GM19351 (cell line): ENCODE data around the gene DSCAML1.

Source experiments
- ATAC-seq: cut with Tn5 transposase; IDR thresholded peaks from one replicate; pipeline ENCODE4 v1.9.1; 2021; ENCODE audit warnings: mild to moderate bottlenecking, moderate library complexity; ENCODE audit not compliant: unreplicated experiment

The DSCAML1 gene

GRCh38 chr11:117671370-117671769, 125.6 kb downstream of the DSCAML1 start:
- no peak for ATAC-seq

DNA sequence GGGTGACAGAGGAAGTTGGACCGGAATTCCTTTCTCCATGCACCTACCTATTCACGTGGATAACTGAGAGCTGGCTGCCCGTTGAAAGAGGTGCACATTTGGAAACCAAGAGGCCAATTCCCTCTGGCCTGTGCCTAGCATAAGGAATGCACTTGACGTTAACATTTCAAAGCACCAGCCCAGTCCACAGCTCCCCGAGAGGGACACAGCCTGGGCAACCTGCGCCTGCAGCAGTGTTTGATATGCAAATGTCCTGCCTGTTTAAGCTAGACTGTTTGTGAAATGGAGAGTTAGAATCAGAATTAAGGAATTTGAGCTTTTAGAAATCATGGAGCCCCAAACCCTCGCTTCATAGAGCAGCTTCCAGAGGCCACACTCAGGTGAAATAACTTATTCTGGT, 126.1 kb downstream of the DSCAML1 start:
- ATAC-seq: no peak

DNA sequence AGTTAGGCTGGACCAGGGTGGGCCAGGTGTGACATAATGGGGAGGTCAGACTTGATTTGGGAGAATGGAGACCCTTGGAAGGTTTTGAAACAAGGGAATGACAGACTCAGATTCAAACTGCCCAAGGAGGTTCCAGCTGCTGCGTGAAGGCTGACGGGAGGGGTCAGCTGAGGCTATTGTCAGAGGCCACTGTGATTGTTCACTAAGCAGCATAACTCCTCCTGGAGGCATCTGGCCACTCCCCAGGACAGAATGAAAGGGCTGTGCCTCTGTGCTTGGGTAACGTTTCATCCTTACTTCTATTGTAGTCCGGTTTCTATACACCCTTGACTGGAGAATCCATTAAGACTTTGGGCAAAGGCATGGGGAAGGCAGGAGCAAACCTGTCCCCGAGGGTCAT, 126.6 kb downstream of the DSCAML1 start:
- no peak for ATAC-seq

DNA sequence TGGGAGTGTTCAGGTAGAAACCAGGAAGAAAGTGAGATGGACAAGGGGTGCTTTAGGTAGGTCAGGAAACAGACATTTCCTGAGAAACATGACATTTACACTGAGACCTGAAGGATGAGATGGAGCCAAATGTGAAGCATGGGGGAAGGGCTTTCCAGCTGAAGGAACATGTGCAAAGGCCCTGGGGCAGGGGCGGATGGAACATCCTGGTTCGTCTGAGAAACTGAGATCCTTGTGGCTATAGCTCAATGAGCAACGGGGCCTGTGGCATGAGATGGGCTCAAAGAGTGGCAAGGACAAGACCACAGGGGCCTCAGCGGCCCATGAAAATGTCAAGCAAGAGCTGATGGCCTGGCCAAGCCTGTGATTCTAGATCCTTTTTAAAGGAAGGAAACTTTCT, 127.4 kb downstream of the DSCAML1 start:
- ATAC-seq: no peak

DNA sequence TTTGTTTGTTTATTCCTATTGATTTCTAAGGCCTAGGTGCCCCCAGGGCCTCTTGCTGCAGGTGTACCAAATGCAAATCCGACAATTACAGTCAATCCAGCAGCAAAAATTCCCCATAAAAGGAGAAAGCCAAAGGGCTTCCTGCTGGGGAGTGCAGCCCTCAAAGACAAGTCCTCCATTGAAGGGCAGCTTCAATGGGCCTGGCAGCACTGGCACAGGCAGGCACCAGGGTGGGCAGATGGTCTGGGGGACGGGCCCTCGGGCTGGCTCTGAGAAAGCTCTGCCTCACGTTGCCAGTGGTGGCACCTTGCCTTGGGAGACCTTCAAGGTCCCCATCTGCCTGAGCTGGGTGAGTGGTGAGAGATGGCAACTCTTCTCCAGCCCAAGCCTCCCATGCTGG, 128.0 kb downstream of the DSCAML1 start:
- no peak for ATAC-seq

DNA sequence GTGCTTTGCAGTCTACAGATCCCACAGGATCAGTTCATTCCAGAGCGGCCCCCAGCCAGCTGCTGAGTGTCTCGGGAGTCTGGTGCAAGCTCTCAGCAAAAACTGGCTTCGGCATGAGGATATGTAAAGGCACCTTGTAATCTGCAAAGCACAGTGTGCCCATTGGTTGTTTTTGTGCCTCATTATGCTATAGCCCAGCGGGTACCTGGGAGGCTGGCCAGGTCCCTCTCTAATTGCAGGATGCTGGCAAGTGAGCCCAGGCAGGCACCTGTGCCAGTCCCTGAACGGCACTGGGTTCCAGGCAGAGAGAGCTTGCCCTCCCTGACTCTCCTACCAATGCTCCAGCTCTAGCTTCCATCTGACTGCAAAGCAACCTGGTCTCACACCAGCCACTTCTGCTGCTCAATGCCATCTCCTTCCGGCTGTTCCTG, 128.7 kb downstream of the DSCAML1 start:
- ATAC-seq: no peak

- ATAC-seq: no peak
Observed at GRCh38 chr11:117664897-117665296, 132.1 kb downstream of the DSCAML1 start.

GRCh38 chr11:117663821-117664220, 133.2 kb downstream of the DSCAML1 start:
- no peak for ATAC-seq

DNA sequence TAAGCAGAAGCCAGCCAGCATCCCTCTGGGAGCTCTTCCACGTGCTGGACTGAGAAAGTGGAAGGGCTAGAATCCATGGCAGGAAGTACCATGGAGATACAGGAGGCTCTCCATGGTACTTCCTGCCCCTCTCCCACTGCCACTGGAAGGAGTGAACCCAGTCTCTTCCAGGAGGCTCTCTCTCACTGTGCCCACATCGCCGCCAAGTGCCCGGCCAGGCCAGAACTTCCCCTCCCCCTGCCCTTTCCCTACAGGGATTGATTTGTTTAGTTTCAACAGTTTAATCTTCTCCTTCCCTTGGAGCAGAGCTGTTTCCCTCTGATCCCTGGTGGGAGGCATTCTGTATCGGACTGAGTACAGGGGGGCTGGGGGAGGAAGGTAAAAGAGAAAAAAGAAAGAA, 133.6 kb downstream of the DSCAML1 start:
- no peak for ATAC-seq

DNA sequence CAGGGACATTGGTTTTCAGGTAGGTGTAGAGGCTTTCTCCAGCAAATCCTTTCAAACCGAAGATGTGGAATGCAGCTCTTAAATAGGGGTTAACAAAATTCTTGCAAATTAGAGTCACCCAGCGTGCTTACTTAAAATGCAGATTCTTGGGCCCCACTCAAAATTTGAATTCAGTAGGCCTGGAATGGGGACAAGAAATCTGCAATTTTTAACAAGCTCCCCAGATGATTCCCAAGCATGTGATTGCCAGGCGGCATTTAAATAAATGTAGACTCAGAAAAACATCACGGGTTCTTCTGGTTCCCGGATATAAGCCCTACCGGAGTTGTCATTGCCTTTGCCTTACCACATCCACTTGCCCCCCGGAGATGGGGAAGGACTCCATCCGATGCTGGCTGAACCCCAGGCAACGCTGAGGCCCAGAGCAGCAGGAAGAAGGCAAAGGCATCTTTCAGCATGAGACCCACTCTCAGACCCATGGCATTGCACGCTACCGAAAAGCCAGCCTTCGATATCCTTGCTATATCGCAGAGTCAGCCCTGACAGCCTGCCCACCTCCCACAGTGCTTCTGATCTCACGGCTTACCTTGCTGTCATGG, 134.2 kb downstream of the DSCAML1 start:
- ATAC-seq: no peak

DNA sequence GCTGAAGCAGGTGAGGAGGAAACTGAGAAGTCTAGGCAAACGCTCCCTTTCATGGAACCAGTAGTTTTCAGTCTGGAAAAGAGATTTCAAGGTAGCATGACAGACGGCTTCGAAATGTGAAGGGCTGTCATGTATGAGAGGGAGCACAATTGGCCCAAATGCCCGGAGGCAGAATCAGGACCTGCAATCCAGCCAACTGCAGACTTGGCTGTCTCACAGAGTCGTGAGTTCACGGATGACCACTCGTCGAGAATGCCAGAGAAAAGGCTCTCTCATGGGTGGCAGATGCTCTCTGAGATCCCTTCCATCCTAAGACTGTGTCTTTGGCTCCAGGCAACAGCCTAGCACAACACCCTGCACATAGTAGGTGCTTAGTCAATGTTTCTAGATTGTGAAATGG, 134.8 kb downstream of the DSCAML1 start:
- no peak for ATAC-seq

DNA sequence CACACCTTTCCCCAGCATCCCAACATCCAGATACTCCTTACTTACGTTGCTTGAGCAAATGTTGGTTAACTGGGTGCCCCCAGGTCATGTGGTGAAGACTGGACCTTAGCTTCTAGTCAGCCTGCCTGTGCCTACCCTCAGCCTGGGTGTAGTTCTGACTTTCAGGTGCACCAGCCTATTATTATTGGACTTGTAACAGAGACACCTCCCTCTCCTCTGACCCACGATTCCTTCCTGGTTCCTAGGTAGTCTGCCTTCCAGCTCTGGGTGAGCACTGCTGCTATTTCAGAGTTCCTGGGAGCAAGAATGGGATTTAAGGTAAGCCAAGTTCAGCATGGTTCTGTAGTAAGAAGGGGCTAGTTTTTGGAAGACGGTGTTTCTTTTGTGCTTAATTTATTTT, 138.2 kb downstream of the DSCAML1 start:
- no peak for ATAC-seq

- ATAC-seq: no peak
Observed at GRCh38 chr11:117657794-117658193, 139.2 kb downstream of the DSCAML1 start.

GRCh38 chr11:117654281-117655255, 142.4 kb downstream of the DSCAML1 start:
- ATAC-seq: no peak

DNA sequence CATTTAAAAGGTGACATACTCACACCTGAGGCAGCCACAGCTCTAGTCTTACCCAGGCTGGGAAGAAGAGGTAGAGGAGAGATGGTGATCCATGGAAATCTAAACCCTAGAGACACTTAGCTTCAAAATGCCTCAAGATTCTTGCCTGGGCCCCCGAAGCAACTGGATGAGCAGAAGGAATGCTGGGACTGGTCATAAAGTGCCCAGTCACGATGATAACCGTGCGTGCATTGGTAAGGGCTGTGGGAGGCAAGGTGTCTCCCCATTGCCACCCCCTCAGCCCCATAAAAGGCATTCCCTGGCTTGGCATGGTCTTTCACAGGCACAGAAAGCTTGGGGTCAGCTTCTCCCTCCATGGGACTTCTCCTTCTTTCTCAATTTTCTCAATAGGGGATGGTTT, 144.5 kb downstream of the DSCAML1 start:
- no peak for ATAC-seq

- ATAC-seq: no peak
Observed at GRCh38 chr11:117649296-117650055, 147.5 kb downstream of the DSCAML1 start.

- no peak for ATAC-seq
Observed at GRCh38 chr11:117647872-117648271, 149.1 kb downstream of the DSCAML1 start.

DNA sequence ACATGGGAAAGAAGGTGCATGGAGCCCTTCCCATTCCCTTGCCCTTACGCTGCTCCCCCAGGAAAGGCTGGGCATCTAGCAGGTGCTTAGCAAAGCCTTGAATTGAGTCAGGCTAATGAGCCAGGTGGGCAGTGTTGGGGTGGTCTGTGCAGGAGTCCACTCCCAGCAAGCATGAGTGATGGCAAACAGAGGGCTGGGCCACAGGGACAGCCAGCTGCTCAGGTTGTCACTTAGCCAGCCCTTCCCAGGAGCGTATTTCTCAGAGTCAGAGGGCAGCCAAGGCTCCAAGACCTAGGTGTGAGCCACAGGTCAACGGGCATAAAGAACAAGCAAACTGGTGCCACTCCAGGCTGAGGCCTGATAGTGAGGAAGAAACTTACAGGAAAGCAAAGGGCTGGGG, 149.8 kb downstream of the DSCAML1 start:
- ATAC-seq: no peak

DNA sequence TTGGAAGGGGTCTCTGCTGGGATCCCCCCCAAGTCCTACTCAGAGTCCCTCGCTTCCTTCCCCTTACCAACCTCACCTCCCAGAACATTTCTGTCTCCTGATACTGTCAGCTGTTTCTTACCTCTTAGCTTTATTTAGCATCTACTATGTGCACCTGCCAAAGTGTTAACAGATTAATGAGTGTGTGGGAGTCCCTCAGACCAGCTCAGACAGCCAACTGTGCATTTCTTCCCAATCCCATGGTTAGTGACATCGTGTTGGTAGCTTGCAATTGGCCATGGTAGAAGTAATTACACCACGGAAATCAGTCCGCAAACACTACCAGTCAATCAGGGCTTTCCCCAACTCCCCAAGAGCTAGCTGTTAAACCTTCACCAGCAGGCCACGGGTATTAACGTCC, 150.6 kb downstream of the DSCAML1 start:
- ATAC-seq: no peak

- ATAC-seq: no peak
Observed at GRCh38 chr11:117644403-117645155, 152.4 kb downstream of the DSCAML1 start.
